Activated CD8-positive, alpha-beta memory T cell treated with anti-CD3 and anti-CD28 coated beads, Interleukin-2, amount 50 U/mL, for 24 hours (primary cell): ENCODE data around the gene ADAM23.

ENCODE experiments used
- DNase-seq: peaks from one replicate; pipeline ENCODE4 v3.0.0-alpha.2; 2020; ENCODE audit errors: extremely low read depth

ADAM23 gene

GRCh38 chr2:206443735-206444527 is 599 bp downstream of the ADAM23 start:
- DNase-seq, result no peak

- no peak for DNase-seq
Measured at GRCh38 chr2:206445948-206446347, 2.6 kb downstream of the ADAM23 start.

- no peak for DNase-seq
Measured at GRCh38 chr2:206452242-206452641, 8.9 kb downstream of the ADAM23 start.

GRCh38 chr2:206452750-206453149 is 9.4 kb downstream of the ADAM23 start:
- no peak for DNase-seq

- no peak for DNase-seq
Measured at GRCh38 chr2:206456078-206456754, 12.9 kb downstream of the ADAM23 start.

GRCh38 chr2:206457188-206457634 is 13.9 kb downstream of the ADAM23 start:
- DNase-seq, result no peak

GRCh38 chr2:206462240-206462854 is 19.0 kb downstream of the ADAM23 start:
- no peak for DNase-seq

GRCh38 chr2:206463685-206464084 is 20.4 kb downstream of the ADAM23 start:
- DNase-seq, result no peak

GRCh38 chr2:206464597-206464996 is 21.3 kb downstream of the ADAM23 start:
- no peak for DNase-seq

- DNase-seq, result no peak
Measured at GRCh38 chr2:206471524-206472062, 28.3 kb downstream of the ADAM23 start.

- no peak for DNase-seq
Measured at GRCh38 chr2:206472094-206472493, 28.8 kb downstream of the ADAM23 start.

GRCh38 chr2:206474099-206474498 is 30.8 kb downstream of the ADAM23 start:
- DNase-seq, result no peak

GRCh38 chr2:206477296-206477695 is 34.0 kb downstream of the ADAM23 start:
- DNase-seq, result no peak

- no peak for DNase-seq
Measured at GRCh38 chr2:206478340-206478739, 35.0 kb downstream of the ADAM23 start.

- DNase-seq, result no peak
Measured at GRCh38 chr2:206480161-206480560, 36.8 kb downstream of the ADAM23 start.

GRCh38 chr2:206480620-206481019 is 37.3 kb downstream of the ADAM23 start:
- no peak for DNase-seq

GRCh38 chr2:206481056-206481455 is 37.7 kb downstream of the ADAM23 start:
- no peak for DNase-seq

- DNase-seq, result no peak
Measured at GRCh38 chr2:206482123-206482522, 38.8 kb downstream of the ADAM23 start.

GRCh38 chr2:206482633-206483032 is 39.3 kb downstream of the ADAM23 start:
- DNase-seq, result no peak

- DNase-seq, result no peak
Measured at GRCh38 chr2:206488053-206488452, 44.7 kb downstream of the ADAM23 start.

GRCh38 chr2:206488623-206489022 is 45.3 kb downstream of the ADAM23 start:
- no peak for DNase-seq

- no peak for DNase-seq
Measured at GRCh38 chr2:206494061-206494460, 50.7 kb downstream of the ADAM23 start.

- DNase-seq, result no peak
Measured at GRCh38 chr2:206502729-206503128, 59.4 kb downstream of the ADAM23 start.
